COLO668 (cell line): ENCODE results near the gene ZBED1.
"Not testable (repeated sequence)": the region's sequence is repeated elsewhere in the genome, so short reads cannot be mapped to it uniquely, and the experiment has no call there.

Experiments
- DNase-seq: peaks from one replicate; lab custom pipeline; 2025; ENCODE audit not compliant: unreplicated experiment; lab: John Stamatoyannopoulos, UW

The ZBED1 gene

GRCh38 chrX:2477313-2477712 is 23.5 kb downstream of the ZBED1 start:
- not testable (repeated sequence) for DNase-seq

DNA sequence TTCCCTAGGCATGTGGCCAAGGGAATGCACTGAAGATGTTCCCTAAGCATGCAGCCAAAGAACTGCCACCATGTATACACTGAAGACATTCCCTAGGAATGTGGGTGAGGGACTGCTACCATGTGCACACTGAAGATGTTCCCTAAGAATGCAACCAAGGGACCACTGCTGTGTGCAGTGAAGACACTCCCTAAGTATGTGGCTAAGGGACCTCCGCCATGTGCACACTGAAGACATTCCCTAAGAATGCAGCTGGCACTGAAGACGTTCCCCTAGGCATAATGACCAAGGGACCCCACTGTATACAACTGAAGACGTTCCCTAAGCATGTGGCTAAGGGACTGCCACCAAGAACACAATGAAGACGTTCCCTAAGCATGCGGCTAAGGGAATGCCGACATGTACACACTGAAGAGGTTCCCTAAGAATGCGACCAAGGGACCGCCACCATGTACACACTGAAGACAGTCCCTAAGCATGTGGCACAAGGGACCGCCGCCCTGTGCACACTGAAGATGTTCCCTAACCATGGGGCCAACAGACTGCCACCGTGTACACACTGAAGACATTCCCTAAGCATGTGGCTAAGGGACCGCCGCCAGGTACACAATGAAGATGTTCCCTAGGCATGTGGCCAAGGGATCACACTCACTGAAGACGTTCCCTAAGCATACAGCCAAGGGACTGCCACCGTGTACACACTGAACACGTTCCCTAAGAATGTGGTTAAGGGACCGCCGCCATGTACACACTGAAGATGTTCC is 25.6 kb downstream of the ZBED1 start:
- no peak for DNase-seq

DNA sequence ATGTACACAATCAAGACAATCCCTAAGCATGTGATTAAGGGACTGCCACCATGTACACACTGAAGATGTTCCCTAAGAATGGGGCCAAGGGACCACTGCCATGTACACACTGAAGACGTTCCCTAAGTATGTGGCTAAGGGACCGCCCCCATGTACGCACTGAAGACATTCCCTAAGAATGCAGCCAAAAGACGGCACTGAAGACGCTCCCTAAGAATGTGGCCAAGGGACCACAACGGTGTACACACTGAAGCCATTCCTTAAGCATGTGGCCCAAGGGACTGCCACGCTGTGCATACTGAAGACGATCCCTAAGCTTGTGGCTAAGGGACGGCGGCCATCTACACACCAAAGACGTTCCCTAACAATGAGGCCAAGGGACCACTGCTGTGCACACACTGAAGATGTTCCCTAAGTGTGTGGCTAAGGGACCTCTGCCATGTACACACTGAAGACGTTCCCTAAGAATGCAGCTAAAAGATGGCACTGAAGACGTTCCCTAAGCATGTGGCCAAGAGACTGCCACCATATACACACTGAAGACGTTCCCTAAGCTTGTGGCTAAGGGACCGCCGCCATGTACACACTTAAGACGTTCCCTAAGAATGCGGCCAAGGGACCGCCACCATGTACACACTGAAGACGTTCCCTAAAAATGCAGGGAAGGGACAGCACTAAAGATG is 26.4 kb downstream of the ZBED1 start:
- no peak for DNase-seq

GRCh38 chrX:2473064-2473463 is 27.7 kb downstream of the ZBED1 start:
- DNase-seq = not testable (repeated sequence)

DNA sequence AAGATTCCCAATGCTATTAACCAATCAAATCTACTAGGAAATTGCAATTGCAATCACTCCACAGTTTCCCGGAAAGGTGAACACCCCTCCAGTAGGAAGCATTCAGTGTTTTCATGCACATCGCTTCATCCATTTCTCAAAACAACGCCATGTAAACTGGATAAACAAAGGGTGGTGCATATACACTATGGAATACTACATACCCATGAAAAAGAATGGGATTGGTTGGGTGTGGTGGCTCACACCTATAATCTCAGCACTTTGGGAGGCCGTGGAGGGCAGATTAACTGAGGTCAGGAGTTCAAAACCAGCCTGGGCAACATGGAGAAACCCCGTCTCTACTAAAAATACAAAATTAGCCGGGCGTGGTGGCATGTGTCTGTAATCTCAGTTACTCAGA is 29.1 kb downstream of the ZBED1 start:
- DNase-seq = no peak

- not testable (repeated sequence) for DNase-seq
Measured at GRCh38 chrX:2471126-2471525, 29.6 kb downstream of the ZBED1 start.

DNA sequence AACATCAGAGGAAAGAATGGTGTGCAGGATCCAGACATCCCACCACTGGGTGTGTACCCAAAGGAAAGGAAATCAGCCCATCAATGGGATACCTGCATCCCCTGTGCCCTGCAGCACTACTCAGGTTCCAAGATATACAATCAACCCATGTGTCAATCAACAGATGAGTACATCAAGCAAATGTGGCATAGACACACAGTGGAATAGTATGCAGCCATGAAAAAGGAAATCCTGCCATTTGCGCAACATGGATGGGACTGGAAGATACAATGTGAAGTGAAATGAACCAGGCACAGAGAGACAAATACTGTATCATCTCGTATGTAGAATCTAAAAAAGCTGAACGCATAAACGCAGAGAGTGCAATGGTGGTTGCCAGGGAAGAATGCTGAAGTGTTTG is 30.9 kb downstream of the ZBED1 start:
- DNase-seq = not testable (repeated sequence)

DNA sequence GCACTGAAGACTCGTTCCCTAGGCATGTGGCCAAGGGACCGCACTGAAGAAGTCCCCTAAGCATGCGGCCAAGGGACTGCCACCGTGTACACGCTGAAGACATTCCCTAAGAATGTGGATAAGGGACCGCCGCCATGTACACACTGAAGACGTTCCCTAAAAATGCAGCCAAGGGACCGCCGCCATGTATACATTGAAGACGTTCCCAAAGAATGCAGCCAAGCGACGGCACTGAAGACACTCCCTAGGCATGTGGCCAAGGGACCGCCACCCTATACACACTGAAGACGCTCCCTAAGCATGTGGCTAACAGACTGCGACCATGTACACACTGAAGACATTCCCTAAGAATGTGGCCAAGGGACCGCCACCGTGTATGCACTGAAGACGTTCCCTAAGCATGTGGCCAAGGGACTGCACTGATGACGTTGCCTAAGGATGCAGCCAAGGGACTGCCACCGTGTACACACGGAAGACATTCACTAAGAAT is 31.5 kb downstream of the ZBED1 start:
- no peak for DNase-seq

DNA sequence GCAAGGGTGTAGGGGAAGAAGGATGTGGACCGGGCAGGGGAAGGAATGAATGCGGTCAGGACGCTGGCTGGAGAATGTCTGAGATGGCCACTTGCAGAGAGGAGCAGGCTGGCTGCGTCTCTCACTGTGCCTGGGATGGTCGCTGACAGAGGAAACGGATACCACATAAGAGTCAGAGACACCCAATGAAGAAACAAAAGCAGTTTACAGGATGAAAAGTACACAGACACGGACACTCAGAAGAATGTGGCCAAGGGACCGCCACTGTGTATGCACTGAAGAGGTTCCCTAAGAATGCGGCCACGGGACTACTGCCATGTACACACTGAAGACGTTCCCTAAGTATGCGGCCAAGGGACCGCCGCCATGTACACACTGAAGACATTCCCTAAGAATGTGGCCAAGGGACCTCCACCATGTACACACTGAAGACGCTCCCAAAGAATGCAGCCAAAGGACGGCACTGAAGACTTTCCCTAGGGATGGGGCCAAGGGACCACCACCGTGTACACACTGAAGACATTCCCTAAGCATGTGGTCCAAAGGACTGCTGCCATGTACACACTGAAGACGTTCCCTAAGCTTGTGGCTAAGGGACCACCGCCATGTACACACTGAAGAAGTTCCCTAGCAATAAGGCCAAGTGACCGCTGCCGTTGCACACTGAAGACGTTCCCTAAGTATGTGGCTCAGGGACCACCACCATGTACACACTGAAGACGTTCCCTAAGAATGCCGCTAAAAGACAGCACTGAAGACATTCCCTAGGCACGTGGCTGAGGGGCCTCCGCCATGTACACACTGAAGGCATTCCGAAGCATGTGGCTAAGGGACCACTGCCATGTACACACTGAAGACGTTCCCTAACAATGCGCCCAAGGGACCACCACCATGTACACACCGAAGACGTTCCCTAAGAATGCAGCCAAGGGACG is 32.2 kb downstream of the ZBED1 start:
- DNase-seq = no peak

DNA sequence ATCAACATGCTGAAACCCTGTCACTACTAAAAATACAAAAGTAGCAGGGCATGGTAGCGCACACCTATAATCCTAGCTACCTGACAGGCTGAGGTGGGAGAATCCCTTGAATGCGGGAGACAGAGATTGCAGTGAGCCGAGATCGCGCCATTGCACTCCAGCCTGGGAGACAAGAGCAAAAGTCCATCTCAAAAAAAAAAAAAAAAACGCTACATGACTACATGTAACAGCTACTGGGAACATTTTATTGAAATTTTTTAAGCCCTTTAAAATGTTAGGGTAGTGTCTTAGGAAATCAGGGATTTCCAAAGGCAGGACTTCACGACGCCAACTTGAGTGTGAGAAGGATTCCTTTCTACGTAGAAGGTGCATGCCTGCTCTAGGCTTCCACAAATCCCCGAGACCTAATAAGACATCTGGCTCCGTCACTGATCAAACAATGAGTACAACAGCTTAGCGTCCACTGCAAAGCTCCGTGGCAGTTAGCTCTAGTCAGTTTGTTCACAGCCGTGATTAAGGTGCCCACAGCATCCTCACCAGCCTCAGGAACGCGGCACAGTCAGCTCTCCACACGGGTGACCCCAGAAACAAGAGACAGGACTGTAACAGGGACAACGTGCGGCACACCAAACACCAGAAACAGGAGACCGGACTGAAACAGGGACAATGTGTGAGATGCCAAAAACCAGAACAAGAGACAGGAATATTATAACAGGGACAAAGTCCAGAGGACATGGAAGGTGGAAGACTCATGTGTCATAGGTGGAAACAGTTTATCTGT is 33.7 kb downstream of the ZBED1 start:
- no peak for DNase-seq

- DNase-seq = no peak
Measured at GRCh38 chrX:2464677-2465166, 36.1 kb downstream of the ZBED1 start.

DNA sequence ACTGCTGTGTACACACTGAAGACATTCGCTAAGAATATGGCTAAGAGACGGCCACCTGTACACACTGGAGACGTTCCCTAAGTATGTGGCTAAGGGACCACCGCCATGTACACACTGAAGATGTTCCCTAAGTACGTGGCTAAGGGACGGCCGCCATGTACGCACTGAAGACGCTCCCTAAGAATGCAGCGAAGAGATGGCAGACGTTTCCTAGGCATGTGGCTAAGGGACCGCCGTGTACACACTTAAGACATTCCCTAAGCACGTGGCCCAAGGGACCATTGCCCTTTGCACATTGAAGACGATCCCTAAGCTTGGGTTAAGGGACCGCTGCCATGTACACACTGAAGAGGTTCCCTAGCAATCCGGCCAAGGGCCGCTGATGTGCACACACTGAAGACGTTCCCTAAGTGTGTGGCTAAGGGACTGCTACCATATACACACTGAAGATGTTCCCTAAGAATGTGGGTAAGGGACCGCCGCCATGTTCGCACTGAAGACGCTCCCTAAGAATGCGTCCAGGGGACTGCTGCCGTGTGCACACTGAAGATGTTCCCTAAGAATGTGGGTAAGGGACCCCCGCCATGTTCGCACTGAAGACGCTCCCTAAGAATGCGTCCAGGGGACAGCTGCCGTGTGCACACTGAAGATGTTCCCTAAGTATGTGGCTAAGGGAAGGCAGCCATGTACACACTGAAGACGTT is 36.7 kb downstream of the ZBED1 start:
- DNase-seq = no peak

- not testable (repeated sequence) for DNase-seq
Measured at GRCh38 chrX:2463481-2463880, 37.3 kb downstream of the ZBED1 start.

DNA sequence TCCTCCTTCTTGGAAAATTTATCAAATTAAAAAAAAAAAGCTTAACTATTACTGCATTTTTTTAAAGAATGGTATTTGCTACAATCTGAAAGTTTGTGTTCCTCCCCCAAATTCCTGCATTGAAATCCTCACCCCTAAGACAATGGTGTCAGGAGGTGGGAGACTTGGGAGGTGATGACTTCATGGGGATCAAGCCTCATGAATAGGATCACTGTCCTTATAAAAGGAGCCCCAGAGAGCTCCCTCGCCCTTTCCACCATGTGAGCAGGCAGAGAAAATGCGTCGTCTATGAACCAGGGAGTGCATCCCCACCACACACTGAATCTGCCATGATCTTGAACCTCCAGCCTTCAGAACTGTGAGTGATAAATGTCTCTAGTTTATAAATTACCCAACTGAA is 38.0 kb downstream of the ZBED1 start:
- no peak for DNase-seq

GRCh38 chrX:2462074-2462473 is 38.7 kb downstream of the ZBED1 start:
- no peak for DNase-seq

DNA sequence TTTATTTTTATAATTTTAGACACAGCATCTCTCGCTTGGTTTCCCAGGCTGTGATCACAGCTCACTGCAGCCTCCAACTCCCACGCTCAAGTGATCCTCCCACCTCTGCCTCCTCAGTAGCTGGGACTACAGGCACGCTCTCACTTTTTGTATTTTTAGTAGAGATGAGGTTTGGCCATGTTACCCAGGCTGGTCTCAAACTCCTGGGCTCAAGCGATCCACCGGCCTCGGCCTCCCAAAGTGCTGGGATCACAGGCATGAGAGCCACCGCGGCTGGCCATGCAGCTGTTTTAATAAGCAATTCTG is 39.1 kb downstream of the ZBED1 start:
- DNase-seq = no peak

DNA sequence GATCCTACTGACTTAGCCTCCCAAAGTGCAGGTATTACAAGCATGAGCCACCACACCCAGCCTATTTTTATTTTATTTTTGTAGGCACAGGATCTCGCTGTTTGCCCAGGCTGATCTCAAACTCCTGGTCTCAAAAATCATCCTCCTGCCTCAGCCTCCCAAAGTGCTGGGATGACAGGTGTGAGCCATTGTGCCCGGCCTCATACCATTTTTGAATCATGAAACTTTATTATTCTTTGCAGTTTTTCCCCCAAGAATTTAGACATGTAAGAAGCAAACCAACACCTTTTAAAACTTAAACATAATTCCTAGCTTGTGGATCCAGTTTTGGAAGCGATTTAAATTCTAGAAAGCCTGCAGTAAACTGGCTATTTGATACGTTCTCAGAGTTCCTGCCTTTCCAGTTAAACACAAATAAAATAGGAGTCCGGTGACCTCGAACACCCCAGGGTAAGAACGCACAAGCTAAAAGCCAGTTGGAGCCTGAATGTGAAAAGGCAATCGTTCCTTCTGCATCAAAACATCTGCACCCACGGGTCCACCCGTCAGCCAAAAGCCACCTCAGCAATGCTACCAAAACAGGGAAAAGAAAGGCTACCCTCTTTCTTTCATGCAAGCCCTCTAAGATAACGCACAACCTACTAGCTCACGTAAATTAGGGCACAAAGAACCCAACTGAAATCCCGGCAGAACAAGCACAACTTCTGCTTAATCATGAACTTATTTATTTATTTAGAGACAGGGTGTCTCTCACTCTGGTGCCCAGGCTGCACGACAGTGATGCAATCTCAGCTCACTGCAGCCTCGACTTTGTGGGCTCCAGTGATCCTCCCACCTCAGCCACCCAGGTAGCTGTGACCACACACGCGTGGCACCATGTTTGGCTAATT is 39.7 kb downstream of the ZBED1 start:
- not testable (repeated sequence) for DNase-seq

GRCh38 chrX:2460048-2460447 is 40.7 kb downstream of the ZBED1 start:
- not testable (repeated sequence) for DNase-seq

- DNase-seq = no peak
Measured at GRCh38 chrX:2458309-2458708, 42.5 kb downstream of the ZBED1 start.
